ENCODE data around the gene ILKAP.
A peak's percentile ranks its signal among the peaks of the same experiment; 100 is the strongest.

Gene ILKAP

GRCh38 chr2:238202326-238203093 is 985 bp downstream of the ILKAP start:
- peak; percentile 20 to 60 for DNase-seq
- no peak for TF ChIP-seq GATA1 (IDR thresholded peaks at IDR 0.05; ENCODE audit: low read depth, low read length)
- no peak for TF ChIP-seq POLR2A (IDR thresholded peaks at IDR 0.05; ENCODE audit: low read length)

DNA sequence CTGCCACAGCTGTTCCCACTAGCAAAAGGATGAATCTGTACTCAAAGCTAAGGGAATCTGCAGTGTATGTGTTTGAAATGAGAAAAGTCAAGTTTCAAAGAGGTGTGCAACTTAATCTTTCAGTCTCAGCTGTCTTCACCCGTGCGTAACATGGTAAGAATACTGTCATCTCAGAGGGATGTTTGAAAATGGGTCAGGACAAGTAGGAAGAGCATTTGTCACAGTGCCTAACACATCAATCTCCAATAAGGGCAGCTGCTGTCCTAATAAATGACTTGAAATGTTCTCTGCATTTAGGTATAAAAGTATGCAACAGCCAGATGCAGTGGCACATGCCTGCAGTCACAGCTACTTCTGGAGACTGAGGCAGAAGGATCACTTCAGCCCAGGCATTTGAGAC is 13.1 kb downstream of the ILKAP start:
- no peak for DNase-seq
- no peak for TF ChIP-seq GATA1 (IDR thresholded peaks at IDR 0.05; ENCODE audit: low read depth, low read length)
- TF ChIP-seq POLR2A (IDR thresholded peaks at IDR 0.05; ENCODE audit: low read length), result no peak

GRCh38 chr2:238187618-238188548 is 15.6 kb downstream of the ILKAP start:
- DNase-seq, result no peak
- TF ChIP-seq POLR2A (IDR thresholded peaks at IDR 0.05; ENCODE audit: low read length) (no peak), GATA1 (IDR thresholded peaks at IDR 0.05; ENCODE audit: low read depth, low read length) (no peak)

- TF ChIP-seq POLR2A (IDR thresholded peaks at IDR 0.05; ENCODE audit: low read length) (no peak), GATA1 (IDR thresholded peaks at IDR 0.05; ENCODE audit: low read depth, low read length) (no peak)
These were observed 19.7 kb downstream of the ILKAP start for GRCh38 chr2:238183821-238184220.

DNA sequence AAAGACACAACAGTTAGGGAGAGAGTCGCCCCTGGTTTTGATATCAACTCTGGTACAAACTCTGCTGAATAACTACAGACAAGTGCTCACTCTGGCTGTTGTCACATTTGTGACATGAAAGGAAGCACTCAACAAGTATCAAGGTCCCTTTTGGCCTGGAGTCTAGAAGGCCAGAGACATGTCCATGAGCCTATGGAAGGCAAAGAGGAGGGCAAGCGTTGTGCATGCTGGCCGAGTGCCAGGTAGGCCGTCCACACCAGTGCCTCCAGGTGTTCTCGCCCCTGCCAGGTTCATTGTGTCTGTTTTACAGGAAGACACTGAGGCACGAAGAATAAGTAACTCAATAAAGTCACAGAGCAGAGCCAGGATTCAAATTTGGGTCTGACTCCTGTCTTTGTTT is 21.1 kb downstream of the ILKAP start:
- TF ChIP-seq POLR2A (IDR thresholded peaks at IDR 0.05; ENCODE audit: low read length) (no peak), GATA1 (IDR thresholded peaks at IDR 0.05; ENCODE audit: low read depth, low read length) (no peak)
- DNase-seq, result no peak

More at GRCh38 chr2:238183821-238184220, 19.7 kb downstream of the ILKAP start:
- DNase-seq, result no peak

DNA sequence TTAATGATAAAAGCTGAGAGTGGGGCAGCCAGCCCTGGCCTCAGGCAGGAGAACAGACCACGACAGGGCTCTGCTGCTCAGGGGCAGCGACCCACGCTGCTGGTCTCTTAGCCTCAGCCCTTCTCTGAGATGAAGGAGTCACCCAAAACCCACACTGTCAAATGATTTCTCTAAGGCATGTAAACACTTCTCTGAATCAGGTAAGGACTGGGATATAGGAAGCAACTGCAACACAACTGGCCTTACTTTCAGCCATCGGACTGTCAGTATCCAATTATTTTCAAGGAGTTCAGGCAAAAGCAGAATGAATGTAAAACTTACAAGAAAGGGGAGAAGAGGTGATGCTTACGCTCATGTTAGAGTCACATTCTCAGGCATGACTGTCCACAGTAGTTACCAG is 22.9 kb downstream of the ILKAP start:
- DNase-seq, result no peak
- TF ChIP-seq GATA1 (IDR thresholded peaks at IDR 0.05; ENCODE audit: low read depth, low read length), result no peak
- TF ChIP-seq POLR2A (IDR thresholded peaks at IDR 0.05; ENCODE audit: low read length), result no peak

DNA sequence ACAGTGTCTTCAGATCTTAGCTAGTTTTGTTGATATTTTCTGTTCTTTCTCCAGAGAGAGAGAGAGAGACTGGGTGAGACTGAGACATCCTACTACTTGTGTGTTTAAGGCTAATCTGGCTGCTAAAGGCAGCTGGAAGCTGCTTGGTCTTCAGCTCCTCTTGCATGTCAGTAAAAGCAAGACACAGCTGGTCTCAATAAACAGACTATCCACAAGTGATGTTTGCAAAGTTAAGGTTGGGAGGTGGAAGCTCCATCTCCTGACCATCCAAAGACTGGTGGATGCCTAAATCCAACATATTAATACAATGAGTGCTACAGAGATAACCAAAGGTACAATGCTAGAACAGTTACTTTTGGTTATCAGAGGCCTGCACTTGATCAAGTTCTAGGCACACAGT is 26.9 kb downstream of the ILKAP start:
- TF ChIP-seq POLR2A (IDR thresholded peaks at IDR 0.05; ENCODE audit: low read length), result no peak
- TF ChIP-seq GATA1 (IDR thresholded peaks at IDR 0.05; ENCODE audit: low read depth, low read length), result no peak
- peak; percentile 20 to 33 for DNase-seq

GRCh38 chr2:238174701-238175100 is 28.8 kb downstream of the ILKAP start:
- peak in 1 of 2 experiments; percentile 37 for DNase-seq
- no peak for TF ChIP-seq GATA1 (IDR thresholded peaks at IDR 0.05; ENCODE audit: low read depth, low read length)
- TF ChIP-seq POLR2A (IDR thresholded peaks at IDR 0.05; ENCODE audit: low read length), result no peak

- peak in 1 of 2 experiments; percentile 37 for DNase-seq
- TF ChIP-seq GATA1 (IDR thresholded peaks at IDR 0.05; ENCODE audit: low read depth, low read length), result no peak
- TF ChIP-seq POLR2A (IDR thresholded peaks at IDR 0.05; ENCODE audit: low read length), result no peak
These were observed 29.2 kb downstream of the ILKAP start for GRCh38 chr2:238174291-238174690.

GRCh38 chr2:238173692-238174091 is 29.8 kb downstream of the ILKAP start:
- DNase-seq, result peak; percentile 39 to 53
- TF ChIP-seq POLR2A (IDR thresholded peaks at IDR 0.05; ENCODE audit: low read length), result no peak
- TF ChIP-seq GATA1 (IDR thresholded peaks at IDR 0.05; ENCODE audit: low read depth, low read length), result no peak

- peak in 1 of 2 experiments; percentile 37 for DNase-seq
- no peak for TF ChIP-seq GATA1 (IDR thresholded peaks at IDR 0.05; ENCODE audit: low read depth, low read length)
- TF ChIP-seq POLR2A (IDR thresholded peaks at IDR 0.05; ENCODE audit: low read length), result no peak
These were observed 31.1 kb downstream of the ILKAP start for GRCh38 chr2:238172439-238172838.

- no peak for TF ChIP-seq GATA1 (IDR thresholded peaks at IDR 0.05; ENCODE audit: low read depth, low read length)
- no peak for TF ChIP-seq POLR2A (IDR thresholded peaks at IDR 0.05; ENCODE audit: low read length)
- DNase-seq, result peak in 1 of 2 experiments; percentile 45
These were observed 31.8 kb downstream of the ILKAP start for GRCh38 chr2:238171575-238172187.

GRCh38 chr2:238171072-238171431 is 32.4 kb downstream of the ILKAP start:
- peak in 1 of 2 experiments; percentile 50 for DNase-seq
